Pancreas (tissue), 10 donors: ENCODE data around the gene SUPT3H. TPM values are rescaled to one million over a fixed set of nuclear protein-coding genes. Genes with fewer than 3 reads are reported as not detected.
"Not testable (repeated sequence)": the region's sequence is repeated elsewhere in the genome, so short reads cannot be mapped to it uniquely, and the experiment has no call there.

Source experiments
- ATAC-seq, 4 donors: fragments of 200-7000 bp; cut with Tn5 transposase; one replicate each; pipeline versions ENCODE4 v1.8.0 to v1.9.1; 2020; ENCODE audit warnings: mild to moderate bottlenecking in 4 of 4, moderate library complexity in 4 of 4
- DNase-seq, 6 donors: peaks; one replicate each; pipeline ENCODE4 v3.0.0-alpha.2; 2020
- FAIRE-seq: peaks from 2 replicates; lab custom pipeline; 2012; peaks lifted over from hg19 to GRCh38; lab: Jason Lieb, UNC
- H3K27ac ChIP-seq, 4 donors: fragments of 200-600 bp; sonication (generic); 1 replicate in 3 of 4; 2 replicates in 1 of 4; pipeline versions ENCODE4 v1.5.0 to v1.8.0; 2020
- H3K27me3 ChIP-seq, 4 donors: fragments of 200-600 bp; one replicate each; pipeline ENCODE4 v1.8.0; 2021
- H3K36me3 ChIP-seq, 3 donors: fragments of 200-600 bp; sonication (generic) in 1 of 3; one replicate each; pipeline versions ENCODE4 v1.5.0 to v1.8.0; 2020 to 2021
- H3K4me1 ChIP-seq, 3 donors: fragments of 200-600 bp; one replicate each; pipeline ENCODE4 v1.8.0; 2021
- H3K4me3 ChIP-seq, 4 donors: fragments of 200-600 bp; sonication (generic) in 2 of 4; one replicate each; pipeline versions ENCODE4 v1.5.0 to v1.8.0; 2020 to 2021
- H3K9me3 ChIP-seq, 4 donors: fragments of 200-600 bp; one replicate each; pipeline ENCODE4 v1.8.0; 2021
- WGBS, 2 donors: extraction: QIAGEN DNeasy Blood & Tissue Kit; methylation state at CpG; one replicate each; pipeline ENCODE4 v1.1.7; 2013; 5-methylcytosine and 5-hydroxymethylcytosine counted together
- intact Hi-C, 3 donors: fragments of 100-400 bp; cut with DNase I; formaldehyde crosslinking; loops; one replicate each; pipeline versions ENCODE4 v1.11.1 to v1.14.2; 2022
- polyA plus RNA-seq, 2 donors: library from polyadenylated mRNA; stranded (reverse); fragments of 200-250 nt; gene quantifications; one replicate each; pipeline ENCODE4 v1.2.3, GENCODE V29; 2013
- total RNA-seq, 6 donors: library from RNA; stranded (reverse); fragmentation: NEBNext Ultra II Directional in 4 of 6; extraction: Animal tissue kit (Norgen Biotek cat#: 25700) in 4 of 6; gene quantifications; one replicate each; pipeline versions ENCODE4 v1.2.1 to v1.2.4, GENCODE V29; 2021 to 2023
- TF ChIP-seq, protein P1 (sequence below), 4 donors: fragments of 200-600 bp; sonication (generic) in 3 of 4; IDR thresholded peaks; one replicate each; pipeline versions ENCODE4 v1.5.0 to v1.8.0; 2021; ENCODE audit warnings: antibody characterized with exemption in 4 of 4
- donor health status: healthy with polysubstance abuse.
- donor health status: DM: no; HTN: no; CAD: no; lungs with moderate emphysema.
- donor health status: DM: no; HTN: no; CAD: no.
- donor health status: control.
- donor health status: control.
- donor health status: Bipolar disorder and iron deficiency.
- donor health status: DM: yes; HTN: yes; CAD: no.
- donor health status: DM: no; HTN: no; CAD: no.
- donor health status: DM: no; HTN: no; CAD: no.
- donor health status: DM: yes; HTN: yes; CAD: no.

SUPT3H gene
- total and polyA plus RNA-seq, 8 donors: 3.6 to 8.0 (median 5.3) TPM

GRCh38 chr6:45074439-45074838, 303.3 kb downstream of the SUPT3H start:
- no peaks in the 10 kb centered on the region for H3K27me3 ChIP-seq
- no peak for DNase-seq
- no peaks in the 10 kb centered on the region for H3K9me3 ChIP-seq
- no peak for ATAC-seq
- WGBS, 2 donors: 88 to 95% methylated on average over 1 of the region's 1 CpG
- TF ChIP-seq, protein P1, sequence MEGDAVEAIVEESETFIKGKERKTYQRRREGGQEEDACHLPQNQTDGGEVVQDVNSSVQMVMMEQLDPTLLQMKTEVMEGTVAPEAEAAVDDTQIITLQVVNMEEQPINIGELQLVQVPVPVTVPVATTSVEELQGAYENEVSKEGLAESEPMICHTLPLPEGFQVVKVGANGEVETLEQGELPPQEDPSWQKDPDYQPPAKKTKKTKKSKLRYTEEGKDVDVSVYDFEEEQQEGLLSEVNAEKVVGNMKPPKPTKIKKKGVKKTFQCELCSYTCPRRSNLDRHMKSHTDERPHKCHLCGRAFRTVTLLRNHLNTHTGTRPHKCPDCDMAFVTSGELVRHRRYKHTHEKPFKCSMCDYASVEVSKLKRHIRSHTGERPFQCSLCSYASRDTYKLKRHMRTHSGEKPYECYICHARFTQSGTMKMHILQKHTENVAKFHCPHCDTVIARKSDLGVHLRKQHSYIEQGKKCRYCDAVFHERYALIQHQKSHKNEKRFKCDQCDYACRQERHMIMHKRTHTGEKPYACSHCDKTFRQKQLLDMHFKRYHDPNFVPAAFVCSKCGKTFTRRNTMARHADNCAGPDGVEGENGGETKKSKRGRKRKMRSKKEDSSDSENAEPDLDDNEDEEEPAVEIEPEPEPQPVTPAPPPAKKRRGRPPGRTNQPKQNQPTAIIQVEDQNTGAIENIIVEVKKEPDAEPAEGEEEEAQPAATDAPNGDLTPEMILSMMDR (IDR thresholded peaks at IDR 0.05): no peak
- no peak overlapping the region for H3K4me3 ChIP-seq
- no peak overlapping the region for H3K27ac ChIP-seq
- intact Hi-C loops: no loop called here
- no peaks in the 10 kb centered on the region for H3K36me3 ChIP-seq
- FAIRE-seq: no peak
- H3K4me1 ChIP-seq: no peaks in the 10 kb centered on the region

DNA sequence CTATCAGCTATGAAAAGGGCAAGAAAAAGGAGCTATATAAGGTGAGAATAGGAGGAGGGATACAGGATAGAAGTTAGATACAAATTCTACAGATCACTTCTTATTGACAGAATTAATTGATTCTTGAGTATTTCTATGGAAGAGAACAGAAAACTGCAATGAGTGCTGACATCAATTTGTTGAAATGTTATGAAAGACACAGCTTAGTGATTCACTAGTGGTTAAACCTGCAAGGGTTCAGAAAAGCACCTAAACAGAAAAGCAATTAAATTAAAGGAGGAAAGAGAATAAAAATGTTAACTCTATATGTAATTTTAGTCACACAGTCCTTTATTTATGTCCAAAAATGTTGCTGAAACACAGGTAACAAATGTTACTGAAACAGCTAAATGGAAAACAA, 304.0 kb downstream of the SUPT3H start:
- H3K4me1 ChIP-seq: no peaks in the 10 kb centered on the region
- TF ChIP-seq, protein P1 (IDR thresholded peaks at IDR 0.05): no peak
- no peaks in the 10 kb centered on the region for H3K9me3 ChIP-seq
- FAIRE-seq (no peak), ATAC-seq (no peak), DNase-seq (no peak)
- H3K36me3 ChIP-seq: no peaks in the 10 kb centered on the region
- no peak overlapping the region for H3K27ac ChIP-seq
- no peak overlapping the region for H3K4me3 ChIP-seq
- no peaks in the 10 kb centered on the region for H3K27me3 ChIP-seq
- intact Hi-C loops: no loop called here

DNA sequence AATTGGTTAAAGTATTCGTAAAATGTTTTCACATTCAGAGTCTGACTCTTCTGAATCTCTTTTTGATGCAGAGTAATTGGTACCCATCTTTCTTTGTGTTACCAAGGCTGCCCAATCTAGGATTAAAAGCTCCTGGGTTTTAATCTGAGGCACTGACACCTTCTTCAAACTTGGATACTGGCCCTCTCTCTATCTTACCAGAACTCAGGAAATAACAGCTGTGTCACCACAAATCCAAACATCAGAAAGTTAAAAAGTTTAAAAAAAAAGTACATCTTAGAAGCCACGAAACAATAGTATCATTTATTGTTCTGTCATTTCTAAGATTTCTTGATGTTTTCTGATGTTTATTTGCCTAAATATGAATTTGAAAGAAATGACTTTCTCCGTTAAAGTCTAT, 305.1 kb downstream of the SUPT3H start:
- Histone ChIP-seq H3K27me3 (no peaks in the 10 kb centered on the region), H3K9me3 (no peaks in the 10 kb centered on the region), H3K36me3 (no peaks in the 10 kb centered on the region), H3K4me3 (no peak overlapping the region), H3K27ac (no peak overlapping the region), H3K4me1 (no peaks in the 10 kb centered on the region)
- WGBS, 2 donors: 85 to 86% methylated on average over 3 of the region's 3 CpGs
- DNase-seq: no peak
- ATAC-seq: no peak
- TF ChIP-seq, protein P1 (IDR thresholded peaks at IDR 0.05): no peak
- intact Hi-C loops: no loop called here
- FAIRE-seq: no peak

DNA sequence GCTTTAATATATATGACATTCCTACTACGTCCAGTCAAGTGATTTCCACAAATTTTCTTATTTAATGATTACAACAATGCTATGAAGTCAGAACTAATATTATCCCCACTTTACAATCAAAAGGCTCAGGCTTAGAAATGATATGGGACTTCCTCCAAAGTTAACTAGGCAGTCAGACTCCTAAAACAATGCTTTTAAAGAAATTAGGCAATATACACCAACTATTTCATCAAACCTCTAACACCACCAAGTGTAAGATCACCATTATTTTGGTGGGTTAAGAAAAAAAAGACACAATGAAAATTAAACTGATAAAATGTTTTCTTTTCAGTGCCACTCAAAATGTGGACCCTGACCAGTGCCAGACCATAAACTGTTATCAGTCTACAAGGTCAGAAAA, 305.7 kb downstream of the SUPT3H start:
- 83 to 87% methylated on average over 1 of the region's 1 CpG for WGBS, 2 donors
- intact Hi-C loops: no loop called here
- H3K4me1 ChIP-seq: no peaks in the 10 kb centered on the region
- no peaks in the 10 kb centered on the region for H3K36me3 ChIP-seq
- TF ChIP-seq, protein P1 (IDR thresholded peaks at IDR 0.05): no peak
- H3K27me3 ChIP-seq: no peaks in the 10 kb centered on the region
- H3K27ac ChIP-seq: no peak overlapping the region
- DNase-seq (no peak), FAIRE-seq (no peak), ATAC-seq (no peak)
- H3K9me3 ChIP-seq: no peaks in the 10 kb centered on the region
- no peak overlapping the region for H3K4me3 ChIP-seq

DNA sequence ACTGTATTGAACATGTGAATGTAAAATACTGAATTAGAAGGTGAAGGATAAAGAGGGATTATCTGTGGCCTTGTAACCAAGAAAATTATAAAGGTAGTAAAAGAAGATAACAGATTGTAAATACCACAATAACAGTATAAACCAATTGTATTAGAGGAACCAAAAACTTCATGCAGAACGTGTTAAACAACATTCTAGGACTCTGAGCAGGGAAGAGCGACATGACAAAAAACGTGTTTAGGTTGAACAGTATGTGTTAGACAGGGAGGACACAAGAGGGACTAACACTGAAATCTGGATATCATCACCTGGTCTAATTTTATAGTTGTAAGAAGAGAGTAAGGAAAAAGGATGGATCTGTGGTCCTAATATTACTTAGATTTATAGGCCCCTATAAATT, 308.6 kb downstream of the SUPT3H start:
- TF ChIP-seq, protein P1 (IDR thresholded peaks at IDR 0.05): no peak
- no peak for FAIRE-seq

GRCh38 chr6:45067446-45067845, 310.3 kb downstream of the SUPT3H start:
- intact Hi-C loops, DNase-seq: not testable (repeated sequence)
- no CpG with 5 or more reads among the region's 1 CpG for WGBS, 2 donors

More for the DNA sequence above, 308.6 kb downstream of the SUPT3H start:
- Histone ChIP-seq H3K4me1 (no peaks in the 10 kb centered on the region), H3K9me3 (no peaks in the 10 kb centered on the region), H3K36me3 (no peaks in the 10 kb centered on the region), H3K27me3 (no peaks in the 10 kb centered on the region), H3K4me3 (no peak overlapping the region), H3K27ac (no peak overlapping the region)
- DNase-seq: no peak
- intact Hi-C loops: no loop called here
- 83 to 84% methylated on average over 3 of the region's 3 CpGs for WGBS, 2 donors
- no peak for ATAC-seq

GRCh38 chr6:45062659-45063058, 315.1 kb downstream of the SUPT3H start:
- H3K4me1 ChIP-seq, ATAC-seq, H3K4me3 ChIP-seq, intact Hi-C loops, DNase-seq, H3K9me3 ChIP-seq, H3K36me3 ChIP-seq, H3K27ac ChIP-seq, H3K27me3 ChIP-seq, FAIRE-seq: not testable (repeated sequence)
- 74 to 83% methylated on average over 10 to 13 of the region's 15 CpGs for WGBS, 2 donors

More at GRCh38 chr6:45067446-45067845, 310.3 kb downstream of the SUPT3H start:
- H3K4me1 ChIP-seq, ATAC-seq, H3K4me3 ChIP-seq, H3K27me3 ChIP-seq, H3K9me3 ChIP-seq, FAIRE-seq, H3K36me3 ChIP-seq, H3K27ac ChIP-seq: not testable (repeated sequence)
